ENCODE results near the gene SNX33.

SNX33 gene

GRCh38 chr15:75651810-75652543, 4.3 kb downstream of the SNX33 start:
- no peak for TF ChIP-seq CTCF (IDR thresholded peaks at IDR 0.05; ENCODE audit: low read depth, low read length)
- no peak for TF ChIP-seq POLR2A (IDR thresholded peaks at IDR 0.05; ENCODE audit: extremely low read depth, insufficient read length)
- TF ChIP-seq, protein P1, sequence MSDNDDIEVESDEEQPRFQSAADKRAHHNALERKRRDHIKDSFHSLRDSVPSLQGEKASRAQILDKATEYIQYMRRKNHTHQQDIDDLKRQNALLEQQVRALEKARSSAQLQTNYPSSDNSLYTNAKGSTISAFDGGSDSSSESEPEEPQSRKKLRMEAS (IDR thresholded peaks at IDR 0.05; ENCODE audit: low read depth, low read length) = no peak
- no peak for TF ChIP-seq MYC (IDR thresholded peaks at IDR 0.05; ENCODE audit: low read depth, low read length)
- DNase-seq (ENCODE audit: low read depth) = peak; percentile 85
- peak overlapping the region; percentile 41 for H3K4me3 ChIP-seq (ENCODE audit: low read depth, low read length)

DNA sequence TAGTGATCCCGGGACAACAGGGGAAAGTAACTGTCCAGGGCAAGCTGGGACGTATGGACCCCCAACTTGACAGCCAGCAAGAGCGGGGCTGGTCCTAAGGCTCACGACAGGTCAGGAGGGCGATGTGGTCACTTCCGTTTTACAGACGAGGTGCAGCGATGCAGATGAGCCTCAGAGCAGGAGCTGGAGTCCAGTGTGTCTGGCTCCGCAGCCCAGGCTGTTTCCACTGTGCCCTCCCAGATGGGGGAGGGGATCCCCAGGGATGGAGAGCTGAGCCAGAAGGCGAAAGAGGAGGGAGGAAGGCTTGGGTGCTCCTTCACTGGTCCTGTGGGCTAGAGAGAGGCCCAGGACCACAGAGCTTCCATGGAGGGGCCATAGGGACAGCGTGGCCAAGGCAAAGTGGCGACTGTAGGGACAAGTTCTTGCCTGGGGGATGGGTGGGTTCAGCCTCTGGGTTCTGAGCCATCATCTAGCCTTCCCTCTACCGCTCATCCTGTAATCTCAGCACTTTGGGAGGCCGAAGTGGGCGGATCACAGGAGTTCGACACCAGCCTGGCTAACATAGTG, 5.7 kb downstream of the SNX33 start:
- no peak overlapping the region for H3K4me3 ChIP-seq (ENCODE audit: low read depth, low read length)
- DNase-seq (ENCODE audit: low read depth) = no peak
- TF ChIP-seq MYC (IDR thresholded peaks at IDR 0.05; ENCODE audit: low read depth, low read length) = no peak
- no peak for TF ChIP-seq CTCF (IDR thresholded peaks at IDR 0.05; ENCODE audit: low read depth, low read length)
- TF ChIP-seq, protein P1 (IDR thresholded peaks at IDR 0.05; ENCODE audit: low read depth, low read length) = no peak
- TF ChIP-seq POLR2A (IDR thresholded peaks at IDR 0.05; ENCODE audit: extremely low read depth, insufficient read length) = no peak

- DNase-seq (ENCODE audit: low read depth) = no peak
- no peak overlapping the region for H3K4me3 ChIP-seq (ENCODE audit: low read depth, low read length)
- TF ChIP-seq POLR2A (IDR thresholded peaks at IDR 0.05; ENCODE audit: extremely low read depth, insufficient read length) = no peak
- no peak for TF ChIP-seq MYC (IDR thresholded peaks at IDR 0.05; ENCODE audit: low read depth, low read length)
- TF ChIP-seq, protein P1 (IDR thresholded peaks at IDR 0.05; ENCODE audit: low read depth, low read length) = no peak
- no peak for TF ChIP-seq CTCF (IDR thresholded peaks at IDR 0.05; ENCODE audit: low read depth, low read length)
Measured at GRCh38 chr15:75654201-75654907, 6.6 kb downstream of the SNX33 start.

GRCh38 chr15:75655931-75656330, 8.2 kb downstream of the SNX33 start:
- no peak for DNase-seq (ENCODE audit: low read depth)
- no peak overlapping the region for H3K4me3 ChIP-seq (ENCODE audit: low read depth, low read length)
- TF ChIP-seq MYC (IDR thresholded peaks at IDR 0.05; ENCODE audit: low read depth, low read length) = no peak
- no peak for TF ChIP-seq POLR2A (IDR thresholded peaks at IDR 0.05; ENCODE audit: extremely low read depth, insufficient read length)
- TF ChIP-seq, protein P1 (IDR thresholded peaks at IDR 0.05; ENCODE audit: low read depth, low read length) = no peak
- no peak for TF ChIP-seq CTCF (IDR thresholded peaks at IDR 0.05; ENCODE audit: low read depth, low read length)

- H3K4me3 ChIP-seq (ENCODE audit: low read depth, low read length) = no peak overlapping the region
- TF ChIP-seq POLR2A (IDR thresholded peaks at IDR 0.05; ENCODE audit: extremely low read depth, insufficient read length) (no peak), MYC (IDR thresholded peaks at IDR 0.05; ENCODE audit: low read depth, low read length) (no peak), CTCF (IDR thresholded peaks at IDR 0.05; ENCODE audit: low read depth, low read length) (no peak)
- TF ChIP-seq, protein P1 (IDR thresholded peaks at IDR 0.05; ENCODE audit: low read depth, low read length) = no peak
- DNase-seq (ENCODE audit: low read depth) = no peak
Measured at GRCh38 chr15:75656331-75656730, 8.6 kb downstream of the SNX33 start.

Data from NB4 (cell line).